Liver (tissue), 9 donors: ENCODE data around the gene TMTC4. TPM values are rescaled to one million over a fixed set of nuclear protein-coding genes. Genes with fewer than 3 reads are reported as not detected.

Experiments used
- DNase-seq: peaks from one replicate; pipeline ENCODE4 v3.0.0-alpha.2; 2017; ENCODE audit warnings: low spot score
- H3K27ac ChIP-seq, 2 donors: one replicate each; pipeline ENCODE4 v1.7.0; 2013; ENCODE audit warnings: inconsistent platforms in 2 of 2, low read length in 2 of 2, control low read depth in 1 of 2, low read depth in 1 of 2, mild to moderate bottlenecking in 1 of 2
- H3K27me3 ChIP-seq, 4 donors: one replicate each; pipeline versions ENCODE4 v1.6.1 to v1.7.0; 2013; ENCODE audit warnings: low read length in 3 of 4, inconsistent platforms in 1 of 4, mild to moderate bottlenecking in 1 of 4, moderate library complexity in 1 of 4; ENCODE audit not compliant: control insufficient read depth in 4 of 4, insufficient read depth in 4 of 4
- H3K36me3 ChIP-seq, 4 donors: one replicate each; pipeline versions ENCODE4 v1.6.1 to v1.7.0; 2013; ENCODE audit warnings: low read length in 3 of 4, mild to moderate bottlenecking in 3 of 4, low read depth in 1 of 4, moderate library complexity in 1 of 4; ENCODE audit not compliant: control insufficient read depth in 4 of 4, insufficient read depth in 3 of 4
- H3K4me1 ChIP-seq, 4 donors: one replicate each; pipeline versions ENCODE4 v1.6.1 to v1.7.0; 2013; ENCODE audit warnings: low read length in 3 of 4, mild to moderate bottlenecking in 3 of 4, moderate library complexity in 1 of 4; ENCODE audit not compliant: control insufficient read depth in 4 of 4, insufficient read depth in 4 of 4
- H3K4me3 ChIP-seq, 3 donors: one replicate each; pipeline versions ENCODE4 v1.6.1 to v1.7.0; 2013; ENCODE audit warnings: low read length in 3 of 3, control low read depth in 1 of 3, low read depth in 1 of 3, mild to moderate bottlenecking in 1 of 3
- H3K9ac ChIP-seq, 2 donors: one replicate each; pipeline ENCODE4 v1.7.0; 2013; ENCODE audit warnings: low read length in 2 of 2, mild to moderate bottlenecking in 2 of 2, moderate library complexity in 2 of 2, control low read depth in 1 of 2, low read depth in 1 of 2
- H3K9me3 ChIP-seq, 4 donors: one replicate each; pipeline versions ENCODE4 v1.6.1 to v1.7.0; 2013; ENCODE audit warnings: low read length in 3 of 4; ENCODE audit not compliant: control insufficient read depth in 4 of 4
- EGR1 ChIP-seq, 2 donors: IDR thresholded peaks; 2 replicates each; pipeline ENCODE4 v1.6.1; 2016 to 2018; ENCODE audit warnings: antibody characterized with exemption in 2 of 2, low read depth in 2 of 2
- FOXA1 ChIP-seq: IDR thresholded peaks from 2 replicates; pipeline ENCODE4 v1.6.1; 2016; ENCODE audit warnings: antibody characterized with exemption
- FOXA2 ChIP-seq: IDR thresholded peaks from 2 replicates; pipeline ENCODE4 v1.6.1; 2016; ENCODE audit warnings: antibody characterized with exemption
- GABPA ChIP-seq, 2 donors: IDR thresholded peaks in 1 of 2; conservative IDR thresholded peaks in 1 of 2; 2 replicates each; pipeline ENCODE4 v1.6.1; 2016; ENCODE audit warnings: antibody characterized with exemption in 2 of 2, mild to moderate bottlenecking in 1 of 2, moderate library complexity in 1 of 2
- HNF4A ChIP-seq, 2 donors: conservative IDR thresholded peaks; 2 replicates each; pipeline ENCODE4 v1.6.1; 2016; ENCODE audit warnings: antibody characterized with exemption in 2 of 2, mild to moderate bottlenecking in 2 of 2
- HNF4G ChIP-seq: IDR thresholded peaks from 2 replicates; pipeline ENCODE4 v1.6.1; 2016; ENCODE audit warnings: antibody characterized with exemption
- JUND ChIP-seq, 2 donors: IDR thresholded peaks; 2 replicates each; pipeline ENCODE4 v1.6.1; 2016; ENCODE audit warnings: antibody characterized with exemption in 2 of 2
- NR2F2 ChIP-seq: IDR thresholded peaks from 2 replicates; pipeline ENCODE4 v1.6.1; 2016; ENCODE audit warnings: antibody characterized with exemption
- RAD21 ChIP-seq, 2 donors: IDR thresholded peaks; 2 replicates each; pipeline ENCODE4 v1.6.1; 2016; ENCODE audit warnings: antibody characterized with exemption in 2 of 2, mild to moderate bottlenecking in 2 of 2
- RXRA ChIP-seq, 2 donors: IDR thresholded peaks; 2 replicates each; pipeline ENCODE4 v1.6.1; 2017 to 2018; ENCODE audit warnings: antibody characterized with exemption in 2 of 2, mild to moderate bottlenecking in 1 of 2
- SP1 ChIP-seq: IDR thresholded peaks from 2 replicates; pipeline ENCODE4 v1.6.1; 2018; ENCODE audit warnings: antibody characterized with exemption, mild to moderate bottlenecking
- TAF1 ChIP-seq: conservative IDR thresholded peaks from 2 replicates; pipeline ENCODE4 v1.6.1; 2016; ENCODE audit warnings: antibody characterized with exemption, mild to moderate bottlenecking
- YY1 ChIP-seq: IDR thresholded peaks from 2 replicates; pipeline ENCODE4 v1.6.1; 2016; ENCODE audit warnings: antibody characterized with exemption, mild to moderate bottlenecking
- WGBS: extraction: QIAGEN DNeasy Blood & Tissue Kit; methylation state at CpG from one replicate; pipeline ENCODE4 v1.1.7; 2013; 5-methylcytosine and 5-hydroxymethylcytosine counted together
- polyA plus RNA-seq, 2 donors: library from polyadenylated mRNA; stranded (reverse) in 1 of 2; unstranded in 1 of 2; fragments of 200-250 nt in 1 of 2; fragments of >200 nt in 1 of 2; fragmentation: Nextera tagmentation in 1 of 2; extraction: Ambion mirVana in 1 of 2; gene quantifications; one replicate each; pipeline versions ENCODE4 v1.2.1 to v1.2.3, GENCODE V29; 2013 to 2015
- total RNA-seq, 2 donors: library from RNA; depleted of rRNA; stranded (reverse); fragments of >200 nt; gene quantifications; one replicate each; pipeline ENCODE4 v1.2.3, GENCODE V29; 2014
- TF ChIP-seq, protein P1 (sequence below): IDR thresholded peaks from 2 replicates; pipeline ENCODE4 v1.6.1; 2016; ENCODE audit warnings: antibody characterized with exemption
- TF ChIP-seq, protein P2 (sequence below): IDR thresholded peaks from 2 replicates; pipeline ENCODE4 v1.6.1; 2016; ENCODE audit warnings: antibody characterized with exemption, mild to moderate bottlenecking
- TF ChIP-seq, protein P3 (sequence below): IDR thresholded peaks from 2 replicates; pipeline ENCODE4 v1.6.1; 2016; ENCODE audit warnings: antibody characterized with exemption
- TF ChIP-seq, protein P4 (sequence below): IDR thresholded peaks from 2 replicates; pipeline ENCODE4 v1.6.1; 2016; ENCODE audit warnings: antibody characterized with exemption
- TF ChIP-seq, protein P5 (sequence below): fragments of 150-350 bp; IDR thresholded peaks from 2 replicates; pipeline ENCODE4 v1.5.1; 2017; ENCODE audit warnings: improper control_type of control experiment, low read depth, low read length; ENCODE audit not compliant: missing input control
- donor health status: healthy.
- donor health status: healthy.
- donor health status: healthy.
- donor health status: healthy.
- donor health status: healthy.

Gene TMTC4
- total and polyA plus RNA-seq, 4 donors: 7.3 to 26.4 (median 12.3) TPM

DNA sequence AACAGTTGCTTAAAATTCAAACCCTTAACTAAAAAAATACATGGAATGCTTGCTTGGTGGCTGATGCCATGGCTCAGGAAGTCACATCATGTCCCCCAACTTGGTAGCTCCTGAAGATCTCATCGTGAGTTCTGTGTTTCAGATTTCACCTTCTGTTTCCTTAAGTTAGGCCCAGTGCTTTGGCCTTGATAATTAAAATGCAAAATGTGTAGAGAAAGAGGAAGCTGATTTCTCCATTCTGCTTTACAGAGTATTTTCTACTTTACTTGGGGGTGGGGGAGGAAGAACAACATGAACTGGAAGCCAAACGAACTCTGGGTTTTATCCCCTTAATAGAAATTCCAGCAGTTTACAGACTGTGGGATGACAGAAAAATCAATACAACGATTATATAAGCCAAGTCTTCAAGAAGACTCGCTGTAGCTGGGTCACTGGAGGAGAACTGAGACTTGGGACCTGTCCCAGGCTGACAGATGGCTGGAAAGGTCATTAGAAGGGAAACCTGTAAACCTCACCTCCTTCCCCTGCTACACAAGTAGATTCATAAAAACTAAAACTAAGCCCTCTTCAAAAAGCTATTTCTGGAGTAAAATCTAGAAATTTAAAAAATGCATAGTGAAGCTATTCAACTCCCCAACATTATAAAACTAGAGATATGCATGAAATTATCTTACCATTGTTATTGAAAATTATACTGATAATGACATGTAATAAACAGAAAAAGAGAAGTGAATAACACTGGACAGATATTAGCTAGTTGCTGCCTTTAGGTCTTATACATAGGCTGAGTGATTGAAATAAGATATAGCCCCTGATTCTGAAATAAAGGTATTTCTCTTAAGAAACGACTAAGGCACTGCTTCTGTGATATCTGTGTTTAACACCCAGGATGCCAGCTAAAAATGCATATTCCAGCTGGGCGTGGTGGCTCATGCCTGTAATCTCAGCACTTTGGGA, 63.9 kb downstream of the TMTC4 start:
- no peaks in the 10 kb centered on the region for H3K4me1 ChIP-seq
- no peaks in the 10 kb centered on the region for H3K27me3 ChIP-seq
- WGBS: 73% methylated on average over 6 of the region's 6 CpGs
- no peak overlapping the region for H3K27ac ChIP-seq
- no peak overlapping the region for H3K4me3 ChIP-seq
- TF ChIP-seq, protein P1, sequence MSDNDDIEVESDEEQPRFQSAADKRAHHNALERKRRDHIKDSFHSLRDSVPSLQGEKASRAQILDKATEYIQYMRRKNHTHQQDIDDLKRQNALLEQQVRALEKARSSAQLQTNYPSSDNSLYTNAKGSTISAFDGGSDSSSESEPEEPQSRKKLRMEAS: no peak
- no peak for TF ChIP-seq GABPA (IDR thresholded peaks at IDR 0.05 in 1 of 2, conservative IDR thresholded peaks at IDR 0.05 in 1 of 2)
- TF ChIP-seq HNF4G: no peak
- TF ChIP-seq, protein P2, sequence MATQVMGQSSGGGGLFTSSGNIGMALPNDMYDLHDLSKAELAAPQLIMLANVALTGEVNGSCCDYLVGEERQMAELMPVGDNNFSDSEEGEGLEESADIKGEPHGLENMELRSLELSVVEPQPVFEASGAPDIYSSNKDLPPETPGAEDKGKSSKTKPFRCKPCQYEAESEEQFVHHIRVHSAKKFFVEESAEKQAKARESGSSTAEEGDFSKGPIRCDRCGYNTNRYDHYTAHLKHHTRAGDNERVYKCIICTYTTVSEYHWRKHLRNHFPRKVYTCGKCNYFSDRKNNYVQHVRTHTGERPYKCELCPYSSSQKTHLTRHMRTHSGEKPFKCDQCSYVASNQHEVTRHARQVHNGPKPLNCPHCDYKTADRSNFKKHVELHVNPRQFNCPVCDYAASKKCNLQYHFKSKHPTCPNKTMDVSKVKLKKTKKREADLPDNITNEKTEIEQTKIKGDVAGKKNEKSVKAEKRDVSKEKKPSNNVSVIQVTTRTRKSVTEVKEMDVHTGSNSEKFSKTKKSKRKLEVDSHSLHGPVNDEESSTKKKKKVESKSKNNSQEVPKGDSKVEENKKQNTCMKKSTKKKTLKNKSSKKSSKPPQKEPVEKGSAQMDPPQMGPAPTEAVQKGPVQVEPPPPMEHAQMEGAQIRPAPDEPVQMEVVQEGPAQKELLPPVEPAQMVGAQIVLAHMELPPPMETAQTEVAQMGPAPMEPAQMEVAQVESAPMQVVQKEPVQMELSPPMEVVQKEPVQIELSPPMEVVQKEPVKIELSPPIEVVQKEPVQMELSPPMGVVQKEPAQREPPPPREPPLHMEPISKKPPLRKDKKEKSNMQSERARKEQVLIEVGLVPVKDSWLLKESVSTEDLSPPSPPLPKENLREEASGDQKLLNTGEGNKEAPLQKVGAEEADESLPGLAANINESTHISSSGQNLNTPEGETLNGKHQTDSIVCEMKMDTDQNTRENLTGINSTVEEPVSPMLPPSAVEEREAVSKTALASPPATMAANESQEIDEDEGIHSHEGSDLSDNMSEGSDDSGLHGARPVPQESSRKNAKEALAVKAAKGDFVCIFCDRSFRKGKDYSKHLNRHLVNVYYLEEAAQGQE: no peak
- TF ChIP-seq NR2F2: no peak
- no peak for TF ChIP-seq SP1
- TF ChIP-seq RAD21 (IDR thresholded peaks at IDR 0.05): no peak
- no peak for TF ChIP-seq RXRA (IDR thresholded peaks at IDR 0.05)
- no peak for TF ChIP-seq TAF1
- no peak for TF ChIP-seq FOXA1
- TF ChIP-seq, protein P3, sequence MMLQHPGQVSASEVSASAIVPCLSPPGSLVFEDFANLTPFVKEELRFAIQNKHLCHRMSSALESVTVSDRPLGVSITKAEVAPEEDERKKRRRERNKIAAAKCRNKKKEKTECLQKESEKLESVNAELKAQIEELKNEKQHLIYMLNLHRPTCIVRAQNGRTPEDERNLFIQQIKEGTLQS: no peak
- H3K9ac ChIP-seq: no peak overlapping the region
- H3K36me3 ChIP-seq: peaks cover 0 to 23% (median 12%) of the 10 kb centered on the region in 4 donors
- no peaks in the 10 kb centered on the region for H3K9me3 ChIP-seq
- DNase-seq: no peak

DNA sequence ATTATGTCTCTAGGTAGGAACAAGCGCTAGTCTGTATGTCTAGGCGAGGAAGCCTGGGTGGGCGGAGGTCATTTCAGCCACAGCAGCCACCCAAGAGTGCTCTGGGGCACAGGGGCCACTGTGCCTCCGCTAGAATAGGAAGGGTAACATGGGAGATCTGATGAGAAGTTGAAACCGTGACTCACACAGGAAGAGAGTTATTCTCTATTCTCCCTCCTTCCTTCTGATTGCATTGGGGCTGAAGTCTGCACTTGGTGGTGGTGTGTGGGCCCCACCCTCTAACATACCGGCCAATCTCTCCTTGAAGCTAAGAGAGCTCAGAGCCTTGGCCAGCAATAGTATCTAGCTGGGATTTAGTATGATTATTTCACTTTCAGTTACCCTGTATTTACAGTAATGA, 65.7 kb downstream of the TMTC4 start:
- H3K27me3 ChIP-seq: no peaks in the 10 kb centered on the region
- no peaks in the 10 kb centered on the region for H3K9me3 ChIP-seq
- WGBS: 80% methylated on average over 6 of the region's 6 CpGs
- DNase-seq: no peak
- H3K4me1 ChIP-seq: no peaks in the 10 kb centered on the region
- H3K4me3 ChIP-seq: no peak overlapping the region
- no peak overlapping the region for H3K9ac ChIP-seq
- H3K36me3 ChIP-seq: peaks cover 0 to 23% (median 12%) of the 10 kb centered on the region in 4 donors
- H3K27ac ChIP-seq: no peak overlapping the region
- TF ChIP-seq, protein P4, sequence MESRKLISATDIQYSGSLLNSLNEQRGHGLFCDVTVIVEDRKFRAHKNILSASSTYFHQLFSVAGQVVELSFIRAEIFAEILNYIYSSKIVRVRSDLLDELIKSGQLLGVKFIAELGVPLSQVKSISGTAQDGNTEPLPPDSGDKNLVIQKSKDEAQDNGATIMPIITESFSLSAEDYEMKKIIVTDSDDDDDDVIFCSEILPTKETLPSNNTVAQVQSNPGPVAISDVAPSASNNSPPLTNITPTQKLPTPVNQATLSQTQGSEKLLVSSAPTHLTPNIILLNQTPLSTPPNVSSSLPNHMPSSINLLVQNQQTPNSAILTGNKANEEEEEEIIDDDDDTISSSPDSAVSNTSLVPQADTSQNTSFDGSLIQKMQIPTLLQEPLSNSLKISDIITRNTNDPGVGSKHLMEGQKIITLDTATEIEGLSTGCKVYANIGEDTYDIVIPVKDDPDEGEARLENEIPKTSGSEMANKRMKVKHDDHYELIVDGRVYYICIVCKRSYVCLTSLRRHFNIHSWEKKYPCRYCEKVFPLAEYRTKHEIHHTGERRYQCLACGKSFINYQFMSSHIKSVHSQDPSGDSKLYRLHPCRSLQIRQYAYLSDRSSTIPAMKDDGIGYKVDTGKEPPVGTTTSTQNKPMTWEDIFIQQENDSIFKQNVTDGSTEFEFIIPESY: no peak
- TF ChIP-seq RXRA (IDR thresholded peaks at IDR 0.05) (no peak), EGR1 (IDR thresholded peaks at IDR 0.05; ENCODE audit: low read depth in 2 of 2) (no peak), SP1 (no peak), TAF1 (no peak), HNF4G (no peak), FOXA2 (no peak), HNF4A (conservative IDR thresholded peaks at IDR 0.05) (no peak), FOXA1 (no peak), JUND (IDR thresholded peaks at IDR 0.05) (no peak), GABPA (IDR thresholded peaks at IDR 0.05 in 1 of 2, conservative IDR thresholded peaks at IDR 0.05 in 1 of 2) (no peak), NR2F2 (no peak), YY1 (no peak)
- TF ChIP-seq, protein P3: no peak
- TF ChIP-seq, protein P1: no peak
- TF ChIP-seq, protein P2: no peak
- TF ChIP-seq, protein P5, sequence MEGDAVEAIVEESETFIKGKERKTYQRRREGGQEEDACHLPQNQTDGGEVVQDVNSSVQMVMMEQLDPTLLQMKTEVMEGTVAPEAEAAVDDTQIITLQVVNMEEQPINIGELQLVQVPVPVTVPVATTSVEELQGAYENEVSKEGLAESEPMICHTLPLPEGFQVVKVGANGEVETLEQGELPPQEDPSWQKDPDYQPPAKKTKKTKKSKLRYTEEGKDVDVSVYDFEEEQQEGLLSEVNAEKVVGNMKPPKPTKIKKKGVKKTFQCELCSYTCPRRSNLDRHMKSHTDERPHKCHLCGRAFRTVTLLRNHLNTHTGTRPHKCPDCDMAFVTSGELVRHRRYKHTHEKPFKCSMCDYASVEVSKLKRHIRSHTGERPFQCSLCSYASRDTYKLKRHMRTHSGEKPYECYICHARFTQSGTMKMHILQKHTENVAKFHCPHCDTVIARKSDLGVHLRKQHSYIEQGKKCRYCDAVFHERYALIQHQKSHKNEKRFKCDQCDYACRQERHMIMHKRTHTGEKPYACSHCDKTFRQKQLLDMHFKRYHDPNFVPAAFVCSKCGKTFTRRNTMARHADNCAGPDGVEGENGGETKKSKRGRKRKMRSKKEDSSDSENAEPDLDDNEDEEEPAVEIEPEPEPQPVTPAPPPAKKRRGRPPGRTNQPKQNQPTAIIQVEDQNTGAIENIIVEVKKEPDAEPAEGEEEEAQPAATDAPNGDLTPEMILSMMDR: no peak
